B cell (primary cell): ENCODE measurements around the gene FRMD4B.

Source experiments
- CTCF ChIP-seq: fragments of 200-600 bp; IDR thresholded peaks from one replicate; pipeline ENCODE4 v1.8.0; 2022; ENCODE audit warnings: antibody characterized with exemption, mild to moderate bottlenecking
- EZH2 ChIP-seq: IDR thresholded peaks from 2 replicates; pipeline ENCODE4 v1.6.1; 2012; ENCODE audit warnings: borderline replicate concordance, low read depth, mild to moderate bottlenecking, moderate library complexity, low read length; ENCODE audit not compliant: insufficient read depth, poor library complexity, severe bottlenecking

GRCh38 chr3:69330891-69331400, 54.9 kb downstream of the FRMD4B start:
- no peak for TF ChIP-seq EZH2
- TF ChIP-seq CTCF = no peak
